OCI-LY7 (cell line): Measurements from ENCODE around the gene JMY. TPM values are rescaled to one million over a fixed set of nuclear protein-coding genes. Genes with fewer than 3 reads are reported as not detected.

Source experiments
- BruUV-seq: library from RNA; stranded (reverse); fragments of 400-500 nt; replicated peaks from 2 replicates; lab custom pipeline; 2021; lab: Mats Ljungman, UMichigan
- CTCF ChIA-PET: fragments of 300-600 bp; sonication (Branson Sonifier 250); formaldehyde crosslinking; loops from one replicate; lab custom pipeline; 2022; ENCODE audit warnings: antibody characterized with exemption; ENCODE audit not compliant: unreplicated experiment; lab: Charles Lee
- POLR2A ChIA-PET: fragments of 300-600 bp; sonication (Branson Sonifier 250); formaldehyde crosslinking; loops from one replicate; lab custom pipeline; 2022; ENCODE audit warnings: antibody characterized with exemption; lab: Charles Lee
- DNase-seq: peaks from one replicate; pipeline ENCODE4 v3.0.0-alpha.2; 2015; ENCODE audit warnings: low spot score
- H2AFZ ChIP-seq: fragments of 200-600 bp; sonication (generic), shearing (Covaris generic); 2 replicates; pipeline ENCODE4 v1.6.1; 2014; ENCODE audit warnings: mild to moderate bottlenecking, antibody characterized with exemption, low read length, moderate library complexity
- H3K27ac ChIP-seq: fragments of 200-600 bp; sonication (generic); 2 replicates; pipeline ENCODE4 v1.5.1; 2014; ENCODE audit warnings: mixed run types, low read depth, mild to moderate bottlenecking, moderate library complexity, low read length, inconsistent platforms; ENCODE audit not compliant: poor library complexity, severe bottlenecking
- H3K36me3 ChIP-seq: fragments of 200-600 bp; sonication (generic); 2 replicates; pipeline ENCODE4 v1.6.1; 2014; ENCODE audit warnings: mild to moderate bottlenecking, antibody characterized with exemption, low read length, moderate library complexity, mixed read lengths; ENCODE audit not compliant: insufficient read depth
- H3K4me1 ChIP-seq: fragments of 200-600 bp; sonication (generic); 2 replicates; pipeline ENCODE4 v1.5.1; 2014; ENCODE audit warnings: mild to moderate bottlenecking, low read length; ENCODE audit not compliant: insufficient read depth, poor library complexity, severe bottlenecking
- H3K4me2 ChIP-seq: fragments of 200-600 bp; sonication (generic); 2 replicates; pipeline ENCODE4 v1.6.1; 2014; ENCODE audit warnings: mild to moderate bottlenecking, low read length
- H3K4me3 ChIP-seq: fragments of 200-600 bp; sonication (generic); 2 replicates; pipeline ENCODE4 v1.5.1; 2014; ENCODE audit warnings: mild to moderate bottlenecking, low read depth, low read length; ENCODE audit not compliant: poor library complexity, severe bottlenecking
- H3K79me2 ChIP-seq: fragments of 200-600 bp; sonication (generic); 2 replicates; pipeline ENCODE4 v1.6.1; 2016; ENCODE audit warnings: low read depth, mild to moderate bottlenecking, low read length, moderate library complexity, mixed read lengths; ENCODE audit not compliant: insufficient read depth
- H3K9me2 ChIP-seq: fragments of 200-600 bp; sonication (generic); 2 replicates; pipeline ENCODE4 v1.6.1; 2016; ENCODE audit warnings: mild to moderate bottlenecking, low read length, mixed read lengths; ENCODE audit not compliant: insufficient read depth
- H3K9me3 ChIP-seq: fragments of 200-600 bp; sonication (generic); 2 replicates; pipeline ENCODE4 v1.6.1; 2014; ENCODE audit warnings: mild to moderate bottlenecking, mixed run types, low read length, mixed read lengths
- H4K20me1 ChIP-seq: fragments of 200-600 bp; sonication (generic); 2 replicates; pipeline ENCODE4 v1.6.1; 2014; ENCODE audit warnings: mild to moderate bottlenecking, antibody characterized with exemption, low read length, moderate library complexity, mixed read lengths; ENCODE audit not compliant: insufficient read depth
- CTCF ChIP-seq: fragments of 200-600 bp; sonication (generic); conservative IDR thresholded peaks from 2 replicates; pipeline ENCODE4 v1.5.1; 2014; ENCODE audit warnings: mild to moderate bottlenecking, antibody characterized with exemption, low read length, moderate library complexity, mixed read lengths
- EZH2phosphoT487 ChIP-seq: fragments of 200-600 bp; sonication (generic); IDR thresholded peaks from 2 replicates; pipeline ENCODE4 v1.6.1; 2018; ENCODE audit warnings: low read depth, borderline replicate concordance, mild to moderate bottlenecking, mixed run types, antibody characterized with exemption, low read length, moderate library complexity, mixed read lengths
- intact Hi-C: fragments of 100-400 bp; cut with micrococcal nuclease; formaldehyde crosslinking; loops from one replicate; pipeline ENCODE4 v1.10.0; 2022; ENCODE audit not compliant: unreplicated experiment
- total RNA-seq, 2 experiments: library from RNA; depleted of rRNA in 1 of 2; stranded (reverse); fragments of >200 nt in 1 of 2; shearing (Covaris generic) in 1 of 2; gene quantifications; 2 replicates each; pipeline ENCODE4 v1.2.3, GENCODE V29; 2014 to 2022

Gene JMY
- total RNA-seq, 2 experiments from 2014 or later: 4.5 to 6.3 TPM

- peak overlapping the region; percentile 88 for H2AFZ ChIP-seq
Measured at GRCh38 chr5:79236970-79237739, 1.2 kb downstream of the JMY start.

GRCh38 chr5:79237740-79238560 lies 2.0 kb downstream of the JMY start:
- Histone ChIP-seq H3K27ac (no peak overlapping the region), H3K36me3 (no peaks in the 10 kb centered on the region), H2AFZ (no peak overlapping the region; the same call in 1 of the 2 replicates), H3K4me3 (peak overlapping the region; percentile 97), H3K79me2 (peaks cover 47% of the 10 kb centered on the region; the same call in 1 of the 2 replicates), H3K4me2 (peak overlapping the region; percentile 98), H3K4me1 (peaks cover 41% of the 10 kb centered on the region), H4K20me1 (peaks cover 12% of the 10 kb centered on the region; the same call in 1 of the 2 replicates), H3K9me2 (no peaks in the 10 kb centered on the region), H3K9me3 (no peaks in the 10 kb centered on the region)
- CTCF ChIA-PET: no interaction called here
- TSS peak; percentile 50 for BruUV-seq
- POLR2A ChIA-PET: interaction anchor here (0.5 to 1.3 kb wide), 6 partner anchors 23 to 316 kb away, joined by 3 to 6 read pairs (median 3); no protein-coding TSS in a partner anchor
- intact Hi-C loops: loop anchor here (2.0 to 5.0 kb wide), 4 partner anchors 224 to 591 kb away; partner anchors contain the start of gene HOMER1
- peak; percentile 40 for DNase-seq
- TF ChIP-seq CTCF (no peak), EZH2phosphoT487 (no peak)

More at GRCh38 chr5:79236970-79237739, 1.2 kb downstream of the JMY start:
- H4K20me1 ChIP-seq: peaks cover 12% of the 10 kb centered on the region; the same call in 1 of the 2 replicates
- no peaks in the 10 kb centered on the region for H3K9me2 ChIP-seq
- H3K9me3 ChIP-seq: no peaks in the 10 kb centered on the region
- TF ChIP-seq CTCF: no peak
- intact Hi-C loops: loop anchor here (1.0 to 5.0 kb wide), 5 partner anchors 26 to 590 kb away; partner anchors contain the start of gene HOMER1
- H3K4me1 ChIP-seq: peaks cover 36% of the 10 kb centered on the region
- POLR2A ChIA-PET: interaction anchor here (0.5 to 1.3 kb wide), 5 partner anchors 24 to 317 kb away, joined by 3 to 6 read pairs (median 3); no protein-coding TSS in a partner anchor
- CTCF ChIA-PET: interaction anchor here (0.5 kb wide), 1 partner anchor 19 kb away, joined by 3 read pairs; no protein-coding TSS in a partner anchor
- no peaks in the 10 kb centered on the region for H3K36me3 ChIP-seq
- no TSS peak for BruUV-seq
- H3K79me2 ChIP-seq: peaks cover 42% of the 10 kb centered on the region; the same call in 1 of the 2 replicates
- peak overlapping the region; percentile 98 for H3K4me2 ChIP-seq
- peak; percentile 54 for DNase-seq
- H3K4me3 ChIP-seq: peak overlapping the region; percentile 97
- peak overlapping the region; percentile 51 for H3K27ac ChIP-seq
